GM12878 (cell line): ENCODE measurements around the gene AOAH. TPM values are rescaled to one million over a fixed set of nuclear protein-coding genes. Genes with fewer than 3 reads are reported as not detected.

Source experiments
- ATAC-seq: fragments of 200-7000 bp; cut with Tn5 transposase; 3 replicates; pipeline ENCODE4 v1.9.1; 2020; ENCODE audit warnings: mild to moderate bottlenecking, moderate library complexity
- BruUV-seq: library from RNA; stranded (reverse); fragments of 400-500 nt; replicated peaks from 2 replicates; lab custom pipeline; 2021; lab: Mats Ljungman, UMichigan
- CTCF ChIA-PET: fragments of 300-600 bp; sonication (Branson Sonifier 250); formaldehyde crosslinking; extraction: SDS; loops from one replicate; lab custom pipeline; 2021; ENCODE audit warnings: inconsistent platforms; lab: Yijun Ruan, JAX
- POLR2A ChIA-PET: fragments of 350-600 bp; formaldehyde crosslinking; extraction: SDS; loops from one replicate; lab custom pipeline; 2021; ENCODE audit warnings: inconsistent platforms; lab: Charles Lee
- RAD21 ChIA-PET: fragments of 300-600 bp; sonication (Branson Sonifier 250); formaldehyde crosslinking; loops from one replicate; lab custom pipeline; 2023; ENCODE audit warnings: antibody characterized with exemption; ENCODE audit not compliant: unreplicated experiment; lab: Charles Lee
- SMC1A ChIA-PET: fragments of 300-600 bp; sonication (Branson Sonifier 250); formaldehyde crosslinking; loops from one replicate; lab custom pipeline; 2023; ENCODE audit not compliant: unreplicated experiment, uncharacterized antibody; lab: Charles Lee
- DNase-seq: peaks from one replicate; pipeline ENCODE4 v3.0.0-alpha.2; 2011; ENCODE audit warnings: low read depth, low spot score
- FAIRE-seq: peaks from 3 replicates; lab custom pipeline; 2011; peaks lifted over from hg19 to GRCh38; lab: Jason Lieb, UNC
- H2AFZ ChIP-seq: 2 replicates; pipeline ENCODE4 v1.6.0; 2011; ENCODE audit warnings: low read depth, low read length, control low read depth; ENCODE audit not compliant: control insufficient read depth
- H3K27ac ChIP-seq: 2 replicates; pipeline ENCODE4 v1.5.1; 2011; ENCODE audit warnings: control low read depth; ENCODE audit not compliant: control insufficient read depth, insufficient read depth
- H3K27me3 ChIP-seq, 2 experiments: replicated peaks in 1 of 2; 2 replicates each; pipeline versions ENCODE4 v1.6.0 to v1.6.1; 2011; ENCODE audit warnings: low read length in 1 of 2; ENCODE audit not compliant: control insufficient read depth in 2 of 2, insufficient read depth in 2 of 2
- H3K36me3 ChIP-seq, 2 experiments: 2 replicates each; pipeline ENCODE4 v1.5.1; 2011; ENCODE audit warnings: low read length in 1 of 2; ENCODE audit not compliant: control insufficient read depth in 2 of 2, insufficient read depth in 2 of 2
- H3K4me1 ChIP-seq: 2 replicates; pipeline ENCODE4 v1.6.1; 2011; ENCODE audit warnings: mild to moderate bottlenecking, low read length, moderate library complexity, mixed read lengths; ENCODE audit not compliant: control insufficient read depth, insufficient read depth
- H3K4me2 ChIP-seq: 2 replicates; pipeline ENCODE4 v1.6.0; 2011; ENCODE audit warnings: control low read depth; ENCODE audit not compliant: control insufficient read depth, insufficient read depth
- H3K4me3 ChIP-seq: fragments of 200-600 bp; sonication (generic); 2 replicates; pipeline ENCODE4 v1.5.1; 2016
- H3K79me2 ChIP-seq: 2 replicates; pipeline ENCODE4 v1.6.0; 2011; ENCODE audit warnings: low read length; ENCODE audit not compliant: control insufficient read depth, insufficient read depth
- H3K9ac ChIP-seq: 2 replicates; pipeline ENCODE4 v1.8.0; 2011; ENCODE audit warnings: low read length, control low read depth, mixed read lengths; ENCODE audit not compliant: control insufficient read depth, insufficient read depth
- H3K9me3 ChIP-seq: replicated peaks from 3 replicates; pipeline ENCODE4 v1.5.1; 2011; ENCODE audit warnings: mild to moderate bottlenecking, low read length; ENCODE audit not compliant: control insufficient read depth, insufficient read depth
- H4K20me1 ChIP-seq: 2 replicates; pipeline ENCODE4 v1.6.0; 2011; ENCODE audit not compliant: control insufficient read depth, insufficient read depth
- CEBPZ ChIP-seq: fragments of 150-350 bp; IDR thresholded peaks from 2 replicates; pipeline ENCODE4 v1.6.1; 2016; ENCODE audit warnings: low read depth, low read length
- HDGF ChIP-seq: fragments of 450-650 bp; IDR thresholded peaks from 2 replicates; pipeline ENCODE4 v1.6.1; 2016; ENCODE audit warnings: antibody characterized with exemption
- SMARCA5 ChIP-seq: fragments of 450-650 bp; IDR thresholded peaks from 2 replicates; pipeline ENCODE4 v1.6.1; 2017; ENCODE audit warnings: mild to moderate bottlenecking
- TARDBP ChIP-seq: IDR thresholded peaks from 2 replicates; pipeline ENCODE4 v1.6.1; 2016; ENCODE audit warnings: borderline replicate concordance
- TCF7 ChIP-seq: IDR thresholded peaks from 2 replicates; pipeline ENCODE4 v1.6.1; 2014; ENCODE audit warnings: antibody characterized with exemption, borderline replicate concordance
- YY1 ChIP-seq: IDR thresholded peaks from 2 replicates; pipeline ENCODE4 v1.6.1; 2011; ENCODE audit warnings: low read depth, mild to moderate bottlenecking, low read length
- ZNF217 ChIP-seq: fragments of 450-650 bp; IDR thresholded peaks from 2 replicates; pipeline ENCODE4 v1.6.1; 2017; ENCODE audit warnings: antibody characterized with exemption, mild to moderate bottlenecking
- WGBS: methylation state at CpG from one replicate; pipeline ENCODE4 v1.1.6; 2016; ENCODE audit warnings: low lambda C conversion rate; ENCODE audit not compliant: insufficient replicate concordance, insufficient coverage; ENCODE audit errors: missing lambda C conversion rate; 5-methylcytosine and 5-hydroxymethylcytosine counted together
- in situ Hi-C: fragments of 300-500 bp; cut with MboI; formaldehyde crosslinking; loops from 9 replicates; pipeline ENCODE4 v1.14.3; 2018; ENCODE audit warnings: mixed read lengths
- intact Hi-C: fragments of 100-400 bp; cut with micrococcal nuclease; formaldehyde crosslinking; loops from one replicate; pipeline ENCODE4 v1.14.2; 2022; ENCODE audit not compliant: unreplicated experiment
- polyA plus RNA-seq, 11 experiments: library from polyadenylated mRNA; depleted of rRNA in 4 of 11; unstranded in 6 of 11; stranded (reverse) in 5 of 11; fragments of >200 nt; fragmentation: Nextera tagmentation in 4 of 11; fragmentation: Illumina TruSeq in 1 of 11; extraction: Ambion mirVana in 4 of 11; extraction: Trizol in 1 of 11; gene quantifications; 1 replicate in 1 of 11; 2 replicates in 10 of 11; pipeline versions ENCODE4 v1.2.1 to v1.2.3, GENCODE V29; 2011 to 2016; ENCODE audit warnings: inconsistent platforms in 2 of 11, missing spikeins in 2 of 11, low read depth in 1 of 11
- total RNA-seq, 4 experiments: library from RNA; depleted of rRNA in 3 of 4; stranded (reverse); fragments of >200 nt in 3 of 4; fragmentation: Illumina TruSeq in 1 of 4; extraction: Trizol in 1 of 4; gene quantifications; 2 replicates each; pipeline versions ENCODE4 v1.2.1 to v1.2.3, GENCODE V29; 2013 to 2021

Gene AOAH
- total and polyA plus RNA-seq, 10 of the 15 experiments (the other 5 are each of a cell fraction or from before 2014, with no cell fraction given): 0.32 to 2.8 (median 1.4) TPM

DNA sequence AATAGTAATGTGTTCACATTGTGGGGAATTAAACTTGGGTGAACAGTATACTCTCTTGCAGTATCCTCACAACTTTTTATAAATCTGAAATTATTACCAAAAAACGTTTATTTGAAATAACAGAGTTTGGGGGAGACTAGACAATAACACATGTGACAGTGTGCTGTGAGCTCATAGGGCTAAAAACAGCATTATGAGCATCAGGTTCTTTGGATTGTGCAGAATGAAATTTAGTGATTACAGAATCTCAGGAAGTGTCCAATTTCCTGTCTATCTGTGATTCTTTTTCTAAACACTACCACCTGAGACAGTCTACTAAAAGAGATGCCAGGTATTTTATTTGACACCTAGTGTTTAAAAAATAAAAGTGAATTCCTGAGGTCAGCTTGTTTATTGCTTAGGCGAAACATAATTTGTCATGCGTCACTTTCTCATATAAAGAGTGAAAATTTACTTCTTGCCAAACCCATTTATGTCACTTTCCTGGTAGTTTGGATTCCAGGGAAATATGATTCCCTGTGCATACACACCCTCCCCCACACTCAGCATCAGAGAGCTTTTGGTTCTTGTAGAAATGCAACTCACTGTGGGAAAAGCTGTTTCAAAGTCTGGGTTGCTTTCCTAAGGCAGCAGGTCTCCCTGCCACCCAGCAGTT, 71.2 kb downstream of the AOAH start:
- POLR2A ChIA-PET: no interaction called here
- intact Hi-C loops (no loop called here), in situ Hi-C loops (no loop called here)
- no peaks in the 10 kb centered on the region for H3K4me1 ChIP-seq
- H3K4me3 ChIP-seq: no peak overlapping the region
- no peak overlapping the region for H2AFZ ChIP-seq
- BruUV-seq: no TSS peak
- SMC1A ChIA-PET: interaction anchor here (1.3 kb wide), 1 partner anchor 17 kb away, joined by 3 read pairs; no protein-coding TSS in a partner anchor
- no peak for FAIRE-seq
- H3K27me3 ChIP-seq: peaks cover 0 to 1% of the 10 kb centered on the region in 2 experiments; a peak in 2 of 4 replicates
- ATAC-seq: no peak
- no peak overlapping the region for H3K9ac ChIP-seq
- no peaks in the 10 kb centered on the region for H3K36me3 ChIP-seq
- TF ChIP-seq HDGF (no peak), YY1 (no peak), TCF7 (no peak), SMARCA5 (no peak), TARDBP (no peak), CEBPZ (no peak), ZNF217 (no peak)
- WGBS: 5% methylated on average over 3 of the region's 3 CpGs
- CTCF ChIA-PET: no interaction called here
- H3K27ac ChIP-seq: no peak overlapping the region
- no peak overlapping the region for H3K4me2 ChIP-seq
- no peak for DNase-seq
- no peaks in the 10 kb centered on the region for H3K9me3 ChIP-seq
- H4K20me1 ChIP-seq: no peaks in the 10 kb centered on the region
- no peaks in the 10 kb centered on the region for H3K79me2 ChIP-seq
- RAD21 ChIA-PET: no interaction called here
